HCT116 (cell line): Measurements from ENCODE around the gene APOA1. TPM values are rescaled to one million over a fixed set of nuclear protein-coding genes. Genes with fewer than 3 reads are reported as not detected.
A peak's percentile ranks its signal among the peaks of the same experiment; 100 is the strongest.

Experiments used
- ATAC-seq: fragments of 200-7000 bp; cut with Tn5 transposase; 2 replicates; pipeline ENCODE4 v1.9.1; 2020; ENCODE audit warnings: mild to moderate bottlenecking, moderate library complexity
- BruUV-seq: library from RNA; stranded (reverse); fragments of 400-500 nt; replicated peaks from 2 replicates; lab custom pipeline; 2021; lab: Mats Ljungman, UMichigan
- CTCF ChIA-PET: fragments of 300-600 bp; sonication (Branson Sonifier 250); formaldehyde crosslinking; loops from one replicate; lab custom pipeline; 2021; ENCODE audit warnings: antibody characterized with exemption; lab: Charles Lee
- POLR2A ChIA-PET: fragments of 300-600, 350-600 bp; sonication (Branson Sonifier 250); formaldehyde crosslinking; loops from one replicate; lab custom pipeline; 2021; ENCODE audit warnings: antibody characterized with exemption; lab: Charles Lee
- RAD21 ChIA-PET, 2 experiments: fragments of 300-600 bp; sonication (Branson Sonifier 250); formaldehyde crosslinking; loops; one replicate each; lab custom pipeline; 2023; ENCODE audit warnings: low total read pairs in 2 of 2; ENCODE audit not compliant: uncharacterized antibody in 2 of 2, unreplicated experiment in 2 of 2, low non-redundant PET in 1 of 2; lab: Charles Lee
- DNase-seq: peaks from one replicate; pipeline ENCODE4 v3.0.0-alpha.2; 2010; ENCODE audit warnings: low read depth, low spot score
- H2AFZ ChIP-seq: fragments of 200-600 bp; shearing (Covaris generic), sonication (generic); 2 replicates; pipeline ENCODE4 v1.6.1; 2017; ENCODE audit warnings: low read depth, mixed run types, mixed read lengths, antibody characterized with exemption, low read length; ENCODE audit not compliant: poor library complexity, severe bottlenecking
- H3K27ac ChIP-seq: 2 replicates; pipeline ENCODE4 v1.5.1; 2012; ENCODE audit warnings: low read depth, low read length
- H3K27me3 ChIP-seq: fragments of 200-600 bp; sonication (generic); 2 replicates; pipeline ENCODE4 v1.6.1; 2016; ENCODE audit warnings: mixed run types, low read length, mixed read lengths; ENCODE audit not compliant: insufficient read depth
- H3K36me3 ChIP-seq, 2 experiments: fragments of 200-500 bp in 1 of 2; fragments of 200-600 bp in 1 of 2; sonication (Bioruptor generic) in 1 of 2; sonication (generic) in 1 of 2; 2 replicates each; pipeline versions ENCODE4 v1.5.1 to v1.6.1; 2014 to 2016; ENCODE audit warnings: low read length in 2 of 2, inconsistent platforms in 1 of 2, mixed read lengths in 1 of 2, mixed run types in 1 of 2; ENCODE audit not compliant: insufficient read depth in 2 of 2, control insufficient read depth in 1 of 2
- H3K4me1 ChIP-seq, 2 experiments: fragments of 200-600 bp in 1 of 2; sonication (generic) in 1 of 2; 2 replicates each; pipeline versions ENCODE4 v1.5.1 to v1.6.1; 2012 to 2017; ENCODE audit warnings: low read length in 2 of 2, inconsistent platforms in 1 of 2, mild to moderate bottlenecking in 1 of 2, mixed read lengths in 1 of 2, mixed run types in 1 of 2, moderate library complexity in 1 of 2; ENCODE audit not compliant: insufficient read depth in 2 of 2, control insufficient read depth in 1 of 2
- H3K4me2 ChIP-seq: fragments of 200-600 bp; sonication (generic); 2 replicates; pipeline ENCODE4 v1.6.1; 2017; ENCODE audit warnings: mixed run types, low read length, mixed read lengths
- H3K4me3 ChIP-seq, 2 experiments: fragments of 200-600 bp in 1 of 2; sonication (generic) in 1 of 2; replicated peaks in 1 of 2; 2 replicates each; pipeline ENCODE4 v1.5.1; 2011 to 2016; ENCODE audit warnings: low read length in 2 of 2, control low read depth in 1 of 2, low read depth in 1 of 2, mild to moderate bottlenecking in 1 of 2, mixed read lengths in 1 of 2, mixed run types in 1 of 2
- H3K79me2 ChIP-seq: fragments of 200-600 bp; sonication (generic); 2 replicates; pipeline ENCODE4 v1.6.1; 2017; ENCODE audit warnings: mild to moderate bottlenecking, mixed run types, low read length, moderate library complexity, mixed read lengths; ENCODE audit not compliant: insufficient read depth
- H3K9ac ChIP-seq: fragments of 200-600 bp; sonication (generic); 2 replicates; pipeline ENCODE4 v1.6.1; 2016; ENCODE audit warnings: low read length, mixed read lengths
- H3K9me2 ChIP-seq: fragments of 200-600 bp; sonication (generic), shearing (Covaris generic); 2 replicates; pipeline ENCODE4 v1.6.1; 2017; ENCODE audit warnings: mixed run types, mild to moderate bottlenecking, moderate library complexity; ENCODE audit not compliant: insufficient read depth
- H3K9me3 ChIP-seq, 2 experiments: fragments of 200-500 bp in 1 of 2; fragments of 200-600 bp in 1 of 2; sonication (Bioruptor generic) in 1 of 2; sonication (generic) in 1 of 2; 2 replicates each; pipeline ENCODE4 v1.6.1; 2014 to 2017; ENCODE audit warnings: low read length in 2 of 2, mixed read lengths in 2 of 2, inconsistent platforms in 1 of 2, low read depth in 1 of 2, mild to moderate bottlenecking in 1 of 2, mixed run types in 1 of 2, moderate library complexity in 1 of 2; ENCODE audit not compliant: control insufficient read depth in 1 of 2, insufficient read depth in 1 of 2
- H4K20me1 ChIP-seq: fragments of 200-600 bp; sonication (generic), shearing (Covaris generic); 2 replicates; pipeline ENCODE4 v1.6.1; 2017; ENCODE audit warnings: mixed run types, mild to moderate bottlenecking, moderate library complexity; ENCODE audit not compliant: insufficient read depth
- CBX3 ChIP-seq: IDR thresholded peaks from 2 replicates; pipeline ENCODE4 v1.6.1; 2012; ENCODE audit warnings: low read depth
- CTCF ChIP-seq, 3 experiments: fragments of 200-600 bp in 1 of 3; sonication (generic) in 1 of 3; IDR thresholded peaks in 2 of 3; conservative IDR thresholded peaks in 1 of 3; 2 replicates each; pipeline ENCODE4 v1.5.1; 2012 to 2017; ENCODE audit warnings: low read depth in 2 of 3, low read length in 2 of 3, antibody characterized with exemption in 1 of 3, borderline replicate concordance in 1 of 3, control low read depth in 1 of 3, mild to moderate bottlenecking in 1 of 3, mixed read lengths in 1 of 3, mixed run types in 1 of 3, moderate library complexity in 1 of 3; ENCODE audit not compliant: insufficient read depth in 1 of 3
- ELF1 ChIP-seq: IDR thresholded peaks from 2 replicates; pipeline ENCODE4 v1.6.1; 2012; ENCODE audit warnings: low read depth, borderline replicate concordance
- EZH2 ChIP-seq: fragments of 200-600 bp; sonication (generic); IDR thresholded peaks from 2 replicates; pipeline ENCODE4 v1.6.1; 2017; ENCODE audit warnings: antibody characterized with exemption, mixed run types
- FOSL1 ChIP-seq: IDR thresholded peaks from 2 replicates; pipeline ENCODE4 v1.6.1; 2012; ENCODE audit warnings: low read depth
- JUND ChIP-seq: IDR thresholded peaks from 2 replicates; pipeline ENCODE4 v1.6.1; 2012
- SRF ChIP-seq: IDR thresholded peaks from 2 replicates; pipeline ENCODE4 v1.6.1; 2012; ENCODE audit warnings: low read depth
- ZFX ChIP-seq: fragments of 450-650 bp; IDR thresholded peaks from 2 replicates; pipeline ENCODE4 v1.6.1; 2017
- intact Hi-C: fragments of 100-400 bp; cut with micrococcal nuclease; formaldehyde crosslinking; loops from 2 replicates; pipeline ENCODE4 v1.10.0; 2022
- total RNA-seq: library from RNA; stranded (reverse); gene quantifications from one replicate; pipeline ENCODE4 v1.2.1, GENCODE V29; 2021; ENCODE audit not compliant: unreplicated experiment
- TF ChIP-seq, protein P1 (sequence below): IDR thresholded peaks from 2 replicates; pipeline ENCODE4 v1.6.1; 2012

The APOA1 gene
- total RNA-seq, 1 experiment from 2014 or later: 2.0 TPM

- no TSS peak for BruUV-seq
- Histone ChIP-seq H3K4me2 (no peak overlapping the region), H2AFZ (no peak overlapping the region), H3K4me3 (no peak overlapping the region), H3K79me2 (no peaks in the 10 kb centered on the region), H4K20me1 (no peaks in the 10 kb centered on the region), H3K27me3 (no peaks in the 10 kb centered on the region), H3K9me2 (no peaks in the 10 kb centered on the region)
- POLR2A ChIA-PET: no interaction called here
- RAD21 ChIA-PET: interaction anchor here in 1 of 2 experiments (0.7 kb wide), 1 partner anchor 72 kb away, joined by 3 read pairs; no protein-coding TSS in a partner anchor
- ATAC-seq (no peak), DNase-seq (no peak)
- TF ChIP-seq EZH2 (no peak), CTCF (IDR thresholded peaks at IDR 0.05 in 2 of 3, conservative IDR thresholded peaks at IDR 0.05 in 1 of 3; ENCODE audit: borderline replicate concordance in 1 of 3, insufficient read depth in 1 of 3, low read depth in 2 of 3, low read length in 2 of 3) (no peak)
- TF ChIP-seq, all 23 proteins: peak for 0
- Histone ChIP-seq H3K4me1 (peaks cover 0 to 21% of the 10 kb centered on the region in 2 experiments; a peak in 2 of 4 replicates), H3K36me3 (no peaks in the 10 kb centered on the region; a peak in 1 of 4 replicates), H3K9ac (no peak overlapping the region), H3K27ac (no peak overlapping the region), H3K9me3 (no peaks in the 10 kb centered on the region)
- CTCF ChIA-PET: no interaction called here
- intact Hi-C loops: no loop called here
Measured at GRCh38 chr11:116855413-116855812, 18.0 kb upstream of the APOA1 start.

- ATAC-seq (peak; percentile 74), DNase-seq (peak; percentile 34)
- Histone ChIP-seq H4K20me1 (no peaks in the 10 kb centered on the region), H3K9ac (no peak overlapping the region), H3K4me1 (peaks cover 0 to 21% of the 10 kb centered on the region in 2 experiments; a peak in 2 of 4 replicates), H3K79me2 (no peaks in the 10 kb centered on the region), H3K9me3 (no peaks in the 10 kb centered on the region), H2AFZ (no peak overlapping the region), H3K27ac (no peak overlapping the region), H3K4me3 (no peak overlapping the region), H3K9me2 (no peaks in the 10 kb centered on the region), H3K4me2 (peak overlapping the region; percentile 37), H3K36me3 (no peaks in the 10 kb centered on the region; a peak in 1 of 4 replicates), H3K27me3 (no peaks in the 10 kb centered on the region)
- ChIA-PET RAD21 (no interaction called here), CTCF (no interaction called here), POLR2A (no interaction called here)
- intact Hi-C loops: no loop called here
- TF ChIP-seq JUND: peak; percentile 27
- TF ChIP-seq SRF: no peak
- TF ChIP-seq, protein P1, sequence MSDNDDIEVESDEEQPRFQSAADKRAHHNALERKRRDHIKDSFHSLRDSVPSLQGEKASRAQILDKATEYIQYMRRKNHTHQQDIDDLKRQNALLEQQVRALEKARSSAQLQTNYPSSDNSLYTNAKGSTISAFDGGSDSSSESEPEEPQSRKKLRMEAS: 0 out of 2 replicates have a peak, but pooled peaks have one; percentile 19
- TF ChIP-seq ELF1: no peak
- TF ChIP-seq ZFX: no peak
- peak; percentile 47 for TF ChIP-seq FOSL1
- peak; percentile 38; the same call in 1 of the 2 replicates for TF ChIP-seq CBX3
- no TSS peak for BruUV-seq
Measured at GRCh38 chr11:116853461-116854073, 16.1 kb upstream of the APOA1 start.
